ENCODE data around the gene LPP.

LPP gene

DNA sequence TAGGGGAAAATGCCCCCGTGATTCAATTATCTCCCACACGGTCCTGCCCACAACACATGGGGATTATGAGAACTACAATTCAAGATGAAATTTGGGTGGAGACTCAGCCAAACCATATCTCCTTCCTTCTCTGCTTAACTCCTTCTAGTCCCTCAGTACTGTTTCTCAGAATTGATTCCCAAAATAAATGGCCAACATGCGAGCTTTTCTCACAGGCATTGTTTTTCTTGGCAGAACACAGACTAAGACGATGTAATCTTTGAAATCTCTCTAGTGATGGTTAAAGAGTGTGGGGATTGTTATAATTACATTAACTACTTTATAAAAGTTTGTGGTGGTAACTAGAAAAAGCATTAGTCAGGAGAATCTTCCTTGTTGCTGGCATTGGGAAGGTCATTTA is 366.5 kb downstream of the LPP start:
- DNase-seq (ENCODE audit: low spot score): no peak

DNA sequence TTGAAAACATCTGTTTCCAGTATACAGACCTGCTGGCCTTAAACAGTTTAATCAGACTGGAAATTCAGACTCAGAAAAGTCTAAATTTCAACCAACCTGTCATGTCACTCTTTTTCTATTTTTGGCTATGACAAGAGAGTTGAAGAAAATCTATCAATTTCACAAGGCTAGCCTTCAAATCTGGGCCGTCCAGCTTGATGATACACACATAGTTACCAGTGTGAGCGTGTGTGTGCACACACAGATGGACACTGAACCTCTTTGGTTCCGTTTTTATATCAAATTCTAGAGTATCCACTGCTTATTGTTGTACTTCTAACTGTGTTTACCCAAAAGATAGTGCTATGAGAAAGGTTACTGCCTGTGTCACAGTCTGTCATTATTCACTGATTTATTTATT is 368.2 kb downstream of the LPP start:
- DNase-seq (ENCODE audit: low spot score): no peak

GRCh38 chr3:188523291-188523690 is 369.3 kb downstream of the LPP start:
- DNase-seq (ENCODE audit: low spot score): no peak

DNA sequence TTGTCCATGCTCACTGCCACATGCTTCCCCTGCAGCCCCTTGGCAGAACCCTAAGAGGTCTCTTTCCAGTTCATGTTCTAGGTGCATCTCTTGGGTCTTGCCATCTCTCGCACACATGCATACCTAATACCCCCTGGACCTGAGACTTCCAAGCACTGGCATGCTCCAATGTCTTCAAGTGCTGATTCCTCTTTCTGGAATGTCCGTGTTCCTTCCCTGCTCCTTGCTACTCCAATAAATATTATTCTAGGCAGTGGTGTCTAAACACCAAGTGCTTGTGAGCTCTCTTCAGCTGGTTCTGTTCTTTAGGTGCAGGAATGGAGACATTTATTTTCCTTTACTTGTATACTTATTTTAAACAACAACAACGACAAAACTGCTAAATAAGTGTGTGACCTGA is 370.1 kb downstream of the LPP start:
- DNase-seq (ENCODE audit: low spot score): no peak

DNA sequence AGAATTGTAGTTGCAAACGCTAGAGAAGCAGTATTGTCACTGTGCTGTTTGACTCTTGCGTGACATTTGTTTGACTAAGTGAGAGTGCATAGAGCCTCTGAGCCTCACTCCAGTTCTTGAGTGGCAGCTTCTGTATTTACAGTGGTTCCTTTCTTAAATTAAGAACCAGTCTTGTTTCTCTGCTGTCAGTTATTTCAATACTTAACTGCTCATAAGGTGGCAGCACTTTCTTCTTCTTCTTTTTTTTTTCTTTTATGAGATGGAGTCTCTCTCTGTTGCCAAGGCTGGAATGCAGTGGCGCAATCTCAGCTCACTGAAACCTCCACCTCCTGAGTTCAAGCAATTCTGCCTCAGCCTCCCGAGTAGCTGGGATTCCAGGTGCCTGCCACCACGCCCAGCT is 372.1 kb downstream of the LPP start:
- no peak for DNase-seq (ENCODE audit: low spot score)

DNA sequence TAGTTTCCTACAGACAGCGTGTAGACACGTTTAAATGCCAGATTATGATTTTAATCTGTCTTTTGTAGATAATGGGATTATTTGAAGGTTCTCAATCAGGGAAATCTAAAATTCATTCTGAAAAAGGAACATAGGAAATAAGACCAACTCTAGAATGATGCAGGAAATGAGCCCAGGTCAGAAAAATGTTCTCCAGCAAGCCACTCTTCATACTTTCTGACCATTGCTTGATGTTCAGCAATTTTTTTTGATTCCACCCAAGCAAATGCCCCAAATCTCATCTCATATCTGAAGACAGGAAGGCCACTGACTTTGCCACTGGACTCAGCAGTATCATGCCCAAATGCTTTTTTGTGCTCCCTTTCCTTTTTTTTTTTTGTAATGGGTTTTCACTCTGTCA is 373.4 kb downstream of the LPP start:
- DNase-seq (ENCODE audit: low spot score): no peak

DNA sequence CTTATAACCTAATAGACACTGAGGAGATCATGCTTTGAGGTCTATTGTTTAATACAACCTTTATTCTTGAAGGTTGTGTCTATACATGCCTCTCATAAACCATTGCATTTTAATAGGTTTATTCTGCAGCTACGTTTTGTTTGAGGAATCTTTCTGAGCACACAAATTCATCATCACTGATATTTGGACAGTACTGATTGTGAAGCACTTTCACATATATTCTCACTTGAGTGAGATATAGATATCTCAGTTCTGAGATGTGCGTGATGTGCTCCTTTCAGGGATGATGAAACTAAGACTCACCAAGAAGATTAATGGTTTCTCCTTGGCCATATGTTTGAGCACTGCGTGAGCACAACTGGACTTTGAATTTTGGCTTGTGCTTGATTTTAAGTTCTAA is 374.4 kb downstream of the LPP start:
- no peak for DNase-seq (ENCODE audit: low spot score)

GRCh38 chr3:188529228-188529627 is 375.3 kb downstream of the LPP start:
- no peak for DNase-seq (ENCODE audit: low spot score)

GRCh38 chr3:188530226-188530625 is 376.3 kb downstream of the LPP start:
- DNase-seq (ENCODE audit: low spot score): no peak

DNA sequence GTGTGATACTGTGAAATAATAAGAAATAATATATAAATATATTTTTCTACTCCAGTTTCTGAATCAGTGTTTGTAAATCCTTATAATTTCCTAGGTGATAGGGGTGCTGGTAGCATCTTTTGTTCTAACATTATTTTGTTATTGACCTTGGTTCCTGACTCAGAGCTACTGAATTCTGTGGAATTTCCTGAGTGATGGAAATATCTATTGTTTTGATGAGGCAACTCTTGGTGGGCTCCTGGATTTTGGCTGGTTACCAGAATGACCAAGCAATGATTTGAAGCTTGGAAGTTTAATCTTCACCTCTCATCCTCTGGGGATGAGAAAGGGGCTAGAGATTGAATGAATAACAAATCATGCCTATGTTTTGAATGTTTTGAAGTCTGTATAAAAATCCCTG is 377.3 kb downstream of the LPP start:
- no peak for DNase-seq (ENCODE audit: low spot score)

- no peak for DNase-seq (ENCODE audit: low spot score)
These were observed 379.2 kb downstream of the LPP start for GRCh38 chr3:188533172-188533571.

GRCh38 chr3:188533612-188534357 is 379.8 kb downstream of the LPP start:
- DNase-seq (ENCODE audit: low spot score): no peak

GRCh38 chr3:188534633-188535032 is 380.7 kb downstream of the LPP start:
- DNase-seq (ENCODE audit: low spot score): no peak

GRCh38 chr3:188537606-188538005 is 383.6 kb downstream of the LPP start:
- no peak for DNase-seq (ENCODE audit: low spot score)

GRCh38 chr3:188539037-188539436 is 385.1 kb downstream of the LPP start:
- no peak for DNase-seq (ENCODE audit: low spot score)

GRCh38 chr3:188539631-188540194 is 385.8 kb downstream of the LPP start:
- DNase-seq (ENCODE audit: low spot score): no peak

DNA sequence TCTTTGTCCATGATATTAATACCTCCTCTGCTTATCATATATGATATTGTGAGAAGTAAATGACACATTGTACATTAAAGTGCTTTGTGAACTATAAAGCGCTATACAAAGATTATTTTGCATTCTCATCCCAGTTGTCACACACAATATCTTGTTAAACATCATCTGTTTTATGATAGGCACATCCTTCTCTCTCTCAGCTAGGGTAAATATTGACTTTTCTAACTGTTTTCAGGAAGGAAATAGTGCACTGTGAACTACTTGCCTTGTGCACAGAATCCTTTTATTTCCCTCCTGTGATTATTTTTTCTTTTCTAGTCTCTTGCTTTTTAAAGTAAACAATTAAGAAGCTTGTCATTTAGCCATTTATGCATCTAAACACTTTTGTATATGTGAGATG is 388.2 kb downstream of the LPP start:
- DNase-seq (ENCODE audit: low spot score): no peak

- DNase-seq (ENCODE audit: low spot score): no peak
These were observed 390.1 kb downstream of the LPP start for GRCh38 chr3:188544012-188544411.

DNA sequence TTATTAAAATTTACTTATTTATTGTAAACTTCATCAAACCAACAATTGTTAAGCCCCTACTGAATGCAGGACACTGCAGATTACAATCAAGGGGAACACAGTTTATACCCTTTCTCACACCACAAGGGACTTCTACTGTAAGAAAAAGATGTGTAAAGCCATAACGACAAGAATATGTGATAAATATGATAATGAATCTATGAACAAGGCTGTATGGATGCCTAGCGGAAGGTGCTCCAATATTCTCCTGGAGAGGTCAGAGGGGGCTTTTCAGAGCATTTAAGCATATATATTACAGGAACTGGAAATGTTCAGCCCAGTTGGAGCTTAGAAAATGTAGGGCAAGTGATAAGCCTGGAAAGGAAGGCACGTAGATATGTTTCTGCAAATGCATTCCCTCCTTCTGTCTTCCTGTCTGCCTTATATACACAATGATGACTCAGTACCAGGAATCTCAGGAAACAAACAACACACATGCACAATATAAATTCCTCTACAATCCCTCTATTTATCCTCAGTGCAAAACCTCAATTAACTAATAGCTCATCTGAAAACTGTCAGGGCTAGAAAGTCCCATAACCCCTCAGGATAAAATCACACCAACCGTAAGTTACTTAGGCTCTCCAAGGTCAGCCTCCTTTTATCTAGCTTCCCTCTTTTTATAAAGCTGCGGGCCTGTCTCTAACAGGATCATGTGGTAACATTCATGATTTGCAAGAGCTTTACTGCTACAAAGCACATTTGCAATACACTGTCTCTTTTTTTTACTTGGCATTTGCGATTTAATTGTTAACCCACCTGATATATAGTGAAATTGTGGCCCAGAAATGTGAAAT is 393.1 kb downstream of the LPP start:
- no peak for DNase-seq (ENCODE audit: low spot score)

GRCh38 chr3:188553569-188553968 is 399.6 kb downstream of the LPP start:
- DNase-seq (ENCODE audit: low spot score): no peak

DNA sequence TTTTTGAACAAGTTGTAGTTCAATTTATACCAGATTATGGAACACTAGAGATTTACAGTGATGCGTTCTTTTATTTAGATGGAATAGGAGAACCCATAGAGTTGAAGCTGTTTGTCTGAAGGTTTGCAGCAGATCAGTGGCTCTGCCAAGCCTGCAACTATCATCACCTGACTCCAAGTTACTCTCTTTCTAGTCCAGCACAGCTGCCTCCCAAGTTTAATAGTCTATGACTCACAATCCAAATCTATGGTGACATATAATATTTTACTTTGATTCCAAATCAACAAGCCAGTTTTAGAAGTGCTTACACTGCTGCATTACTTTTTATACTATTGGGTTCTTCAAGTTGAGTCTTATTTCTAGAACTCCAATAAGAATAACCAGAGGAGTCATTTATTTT is 400.4 kb downstream of the LPP start:
- no peak for DNase-seq (ENCODE audit: low spot score)

- DNase-seq (ENCODE audit: low spot score): no peak
These were observed 403.3 kb downstream of the LPP start for GRCh38 chr3:188557235-188557634.

GRCh38 chr3:188558343-188559071 is 404.6 kb downstream of the LPP start:
- no peak for DNase-seq (ENCODE audit: low spot score)

Measured in germinal center (tissue), 1 donor.